ENCODE data around the gene FAM120B. TPM values are rescaled to one million over a fixed set of nuclear protein-coding genes. Genes with fewer than 3 reads are reported as not detected.
A peak's percentile ranks its signal among the peaks of the same experiment; 100 is the strongest.
"Not testable (repeated sequence)": the region's sequence is repeated elsewhere in the genome, so short reads cannot be mapped to it uniquely, and the experiment has no call there.

FAM120B gene
- total and polyA plus RNA-seq, 2 of the 4 experiments (the other 2 are of a cell fraction) = 15.3 to 28.0 TPM

- H2BK120ac ChIP-seq (ENCODE audit: low read depth, low read length); in situ Hi-C loops (cut with MboI; ENCODE audit: low sequenced_read_pairs); H3K9ac ChIP-seq (ENCODE audit: low read depth, low read length); POLR2A ChIA-PET (ENCODE audit: unreplicated experiment); H2BK15ac ChIP-seq (ENCODE audit: low read depth, low read length); H4K8ac ChIP-seq (ENCODE audit: low read depth in 2 of 2, low read length in 2 of 2); H3K56ac ChIP-seq (ENCODE audit: extremely low read depth, insufficient read depth, low read length); H2AK9ac ChIP-seq (replicated peaks; ENCODE audit: low read depth, low read length, poor library complexity); intact Hi-C loops (cut with micrococcal nuclease); DNase-seq; H3K4me2 ChIP-seq (ENCODE audit: low read depth, low read length); H4K20me1 ChIP-seq (ENCODE audit: insufficient read depth, low read length); H4K91ac ChIP-seq (ENCODE audit: insufficient read depth, low read depth, low read length); H2AK5ac ChIP-seq (ENCODE audit: low read depth, low read length); H2AFZ ChIP-seq (replicated peaks; ENCODE audit: low read length, poor library complexity); ATAC-seq (ENCODE audit: low read depth); dilution Hi-C loops (cut with HindIII; ENCODE audit: low sequenced_read_pairs, unreplicated experiment); H3K27ac ChIP-seq (ENCODE audit: insufficient read depth, low read length); H3K9me3 ChIP-seq (ENCODE audit: control insufficient read depth, insufficient read depth, low read length); H3K79me1 ChIP-seq (ENCODE audit: low read depth in 1 of 2, low read length in 2 of 2); H3K23ac ChIP-seq (ENCODE audit: low read depth, low read length); H3K18ac ChIP-seq (ENCODE audit: low read depth, low read length); H3K27me3 ChIP-seq (ENCODE audit: control insufficient read depth, insufficient read depth, low read length); H3K4me3 ChIP-seq (ENCODE audit: insufficient read depth, low read depth, low read length); H3K14ac ChIP-seq (replicated peaks; ENCODE audit: low read depth, low read length); H2BK20ac ChIP-seq (ENCODE audit: low read depth, low read length); CTCF ChIA-PET; H4K5ac ChIP-seq (ENCODE audit: low read depth, low read length); H3K9me1 ChIP-seq (ENCODE audit: insufficient read depth, low read length); H2BK5ac ChIP-seq (ENCODE audit: low read depth, low read length, poor library complexity, severe bottlenecking); H3K4ac ChIP-seq (ENCODE audit: low read depth, low read length): not testable (repeated sequence)
- WGBS, 2 experiments (ENCODE audit: extremely low coverage in 2 of 2, insufficient read length in 1 of 2) = no CpG with 5 or more reads among the region's 1 CpG
- TSS peak; percentile 47 for BruUV-seq (replicated peaks)
- H3K4me1 ChIP-seq (ENCODE audit: control insufficient read depth, insufficient read depth, low read length) = peaks cover 12% of the 10 kb centered on the region
- peaks cover 48% of the 10 kb centered on the region for H3K36me3 ChIP-seq (ENCODE audit: control insufficient read depth, insufficient read depth, low read length)
These were observed 92.3 kb downstream of the FAM120B start for GRCh38 chr6:170398743-170399369.

- H2BK5ac ChIP-seq (ENCODE audit: low read depth, low read length, poor library complexity, severe bottlenecking); H3K23ac ChIP-seq (ENCODE audit: low read depth, low read length); H3K79me1 ChIP-seq (ENCODE audit: low read depth in 1 of 2, low read length in 2 of 2); dilution Hi-C loops (cut with HindIII; ENCODE audit: low sequenced_read_pairs, unreplicated experiment); POLR2A ChIA-PET (ENCODE audit: unreplicated experiment); H3K27ac ChIP-seq (ENCODE audit: insufficient read depth, low read length); H4K91ac ChIP-seq (ENCODE audit: insufficient read depth, low read depth, low read length); H2AK5ac ChIP-seq (ENCODE audit: low read depth, low read length); H2BK15ac ChIP-seq (ENCODE audit: low read depth, low read length); H3K4ac ChIP-seq (ENCODE audit: low read depth, low read length); BruUV-seq (replicated peaks); H3K9ac ChIP-seq (ENCODE audit: low read depth, low read length); H3K27me3 ChIP-seq (ENCODE audit: control insufficient read depth, insufficient read depth, low read length); CTCF ChIA-PET; H2BK20ac ChIP-seq (ENCODE audit: low read depth, low read length); H3K18ac ChIP-seq (ENCODE audit: low read depth, low read length); H2AK9ac ChIP-seq (replicated peaks; ENCODE audit: low read depth, low read length, poor library complexity); H3K4me2 ChIP-seq (ENCODE audit: low read depth, low read length); H3K14ac ChIP-seq (replicated peaks; ENCODE audit: low read depth, low read length); in situ Hi-C loops (cut with MboI; ENCODE audit: low sequenced_read_pairs); H2AFZ ChIP-seq (replicated peaks; ENCODE audit: low read length, poor library complexity); ATAC-seq (ENCODE audit: low read depth); H3K56ac ChIP-seq (ENCODE audit: extremely low read depth, insufficient read depth, low read length); H4K5ac ChIP-seq (ENCODE audit: low read depth, low read length); H3K4me3 ChIP-seq (ENCODE audit: insufficient read depth, low read depth, low read length); H3K9me3 ChIP-seq (ENCODE audit: control insufficient read depth, insufficient read depth, low read length); H4K8ac ChIP-seq (ENCODE audit: low read depth in 2 of 2, low read length in 2 of 2); H4K20me1 ChIP-seq (ENCODE audit: insufficient read depth, low read length); intact Hi-C loops (cut with micrococcal nuclease); H2BK120ac ChIP-seq (ENCODE audit: low read depth, low read length); DNase-seq: not testable (repeated sequence)
- Histone ChIP-seq H3K9me1 (ENCODE audit: insufficient read depth, low read length) (peaks cover 14% of the 10 kb centered on the region), H3K4me1 (ENCODE audit: control insufficient read depth, insufficient read depth, low read length) (peaks cover 20% of the 10 kb centered on the region), H3K36me3 (ENCODE audit: control insufficient read depth, insufficient read depth, low read length) (peaks cover 44% of the 10 kb centered on the region)
- 50% methylated on average over 2 of the region's 2 CpGs; no CpG with 5 or more reads in 1 of the 2 experiments for WGBS, 2 experiments (ENCODE audit: extremely low coverage in 2 of 2, insufficient read length in 1 of 2)
These were observed 93.5 kb downstream of the FAM120B start for GRCh38 chr6:170399955-170400558.
